B cell (primary cell): ENCODE data around the gene DEFB131B. TPM values are rescaled to one million over a fixed set of nuclear protein-coding genes. Genes with fewer than 3 reads are reported as not detected.

ENCODE experiments used
- ATAC-seq: fragments of 200-7000 bp; cut with Tn5 transposase; one replicate; pipeline ENCODE4 v1.10.0; 2021; ENCODE audit warnings: low read depth, mild to moderate bottlenecking, moderate number of reproducible peaks, moderate library complexity
- CTCF ChIA-PET: fragments of 350-600 bp; sonication (Branson Sonifier 250); formaldehyde crosslinking; loops from one replicate; lab custom pipeline; 2021; ENCODE audit warnings: antibody characterized with exemption, inconsistent platforms; lab: Charles Lee
- POLR2A ChIA-PET: fragments of 350-600 bp; sonication (Branson Sonifier 250); formaldehyde crosslinking; loops from one replicate; lab custom pipeline; 2021; ENCODE audit warnings: antibody characterized with exemption; lab: Charles Lee
- DNase-seq: peaks from one replicate; pipeline ENCODE4 v3.0.0; 2013
- H2AFZ ChIP-seq: 2 replicates; pipeline ENCODE4 v1.6.1; 2012; ENCODE audit warnings: mild to moderate bottlenecking, low read depth, low read length; ENCODE audit not compliant: insufficient read depth, poor library complexity, severe bottlenecking
- H3K27ac ChIP-seq, 2 donors: 1 replicate in 1 of 2; 2 replicates in 1 of 2; pipeline ENCODE4 v1.5.1; 2012 to 2013; ENCODE audit warnings: low read length in 2 of 2, mild to moderate bottlenecking in 2 of 2, moderate library complexity in 1 of 2
- H3K27me3 ChIP-seq, 4 experiments: fragments of 200-600 bp in 1 of 4; sonication (generic) in 1 of 4; replicated peaks in 1 of 4; 1 replicate in 2 of 4; 2 replicates in 2 of 4; pipeline versions ENCODE4 v1.6.1 to v1.7.0; 2013 to 2016; ENCODE audit warnings: low read length in 3 of 4, mild to moderate bottlenecking in 2 of 4, mixed read lengths in 1 of 4, moderate library complexity in 1 of 4; ENCODE audit not compliant: insufficient read depth in 4 of 4, control insufficient read depth in 3 of 4; ENCODE audit errors: control extremely low read depth in 1 of 4
- H3K36me3 ChIP-seq, 2 experiments: replicated peaks in 1 of 2; 1 replicate in 1 of 2; 2 replicates in 1 of 2; pipeline versions ENCODE4 v1.6.1 to v1.7.1; 2013; ENCODE audit warnings: low read length in 1 of 2; ENCODE audit not compliant: insufficient read depth in 2 of 2, control insufficient read depth in 1 of 2; ENCODE audit errors: control extremely low read depth in 1 of 2, extremely low read depth in 1 of 2
- H3K4me1 ChIP-seq, 2 donors: fragments of 200-600 bp in 1 of 2; sonication (generic) in 1 of 2; 1 replicate in 1 of 2; 2 replicates in 1 of 2; pipeline versions ENCODE4 v1.5.1 to v1.6.1; 2013 to 2017; ENCODE audit warnings: low read length in 2 of 2; ENCODE audit not compliant: control insufficient read depth in 2 of 2, insufficient read depth in 2 of 2
- H3K4me2 ChIP-seq: replicated peaks from 2 replicates; pipeline ENCODE3; 2012; ENCODE audit warnings: mild to moderate bottlenecking, low read depth, low read length; ENCODE audit not compliant: poor library complexity, severe bottlenecking
- H3K4me3 ChIP-seq, 5 experiments: fragments of 200-600 bp in 1 of 5; sonication (generic) in 1 of 5; 1 replicate in 3 of 5; 2 replicates in 2 of 5; pipeline versions ENCODE4 v1.5.1 to v1.7.0; 2011 to 2016; ENCODE audit warnings: low read length in 4 of 5, mild to moderate bottlenecking in 4 of 5, low read depth in 2 of 5, control low read depth in 1 of 5, moderate library complexity in 1 of 5; ENCODE audit not compliant: insufficient read depth in 1 of 5; ENCODE audit errors: control extremely low read depth in 1 of 5, extremely low read depth in 1 of 5
- H3K79me2 ChIP-seq: fragments of 200-600 bp; sonication (generic); one replicate; pipeline ENCODE4 v1.6.0; 2016; ENCODE audit warnings: low read length; ENCODE audit not compliant: control insufficient read depth, insufficient read depth
- H3K9ac ChIP-seq: fragments of 200-600 bp; sonication (generic); 2 replicates; pipeline ENCODE4 v1.6.1; 2017; ENCODE audit warnings: mild to moderate bottlenecking, low read length, moderate library complexity
- H3K9me3 ChIP-seq, 3 donors: one replicate each; pipeline versions ENCODE4 v1.6.1 to v1.7.1; 2013; ENCODE audit warnings: low read length in 2 of 3; ENCODE audit not compliant: control insufficient read depth in 2 of 3, insufficient read depth in 1 of 3; ENCODE audit errors: control extremely low read depth in 1 of 3
- H4K20me1 ChIP-seq: 2 replicates; pipeline ENCODE4 v1.6.0; 2012; ENCODE audit warnings: mild to moderate bottlenecking, low read length; ENCODE audit not compliant: insufficient read depth, control insufficient read depth, poor library complexity, severe bottlenecking
- H3K27ac Mint-ChIP-seq: one replicate; pipeline ENCODE4 v1.8.0; 2021; ENCODE audit warnings: mixed read lengths
- H3K27me3 Mint-ChIP-seq: one replicate; pipeline ENCODE4 v1.8.0; 2021; ENCODE audit warnings: mixed read lengths
- H3K4me1 Mint-ChIP-seq: one replicate; pipeline ENCODE4 v1.8.0; 2021; ENCODE audit warnings: mixed read lengths
- H3K4me3 Mint-ChIP-seq: one replicate; pipeline ENCODE4 v1.8.0; 2021; ENCODE audit warnings: mixed read lengths
- H3K9me3 Mint-ChIP-seq: one replicate; pipeline ENCODE4 v1.8.0; 2022; ENCODE audit warnings: mixed read lengths; ENCODE audit not compliant: insufficient read depth
- EZH2 ChIP-seq: IDR thresholded peaks from 2 replicates; pipeline ENCODE4 v1.6.1; 2012; ENCODE audit warnings: borderline replicate concordance, low read depth, mild to moderate bottlenecking, moderate library complexity, low read length; ENCODE audit not compliant: insufficient read depth, poor library complexity, severe bottlenecking
- whole genome bisulfite sequencing: methylation state at CpG from one replicate; pipeline ENCODE4 v1.1.5; 2013; ENCODE audit warnings: missing lambda C conversion rate; ENCODE audit not compliant: insufficient coverage; 5-methylcytosine and 5-hydroxymethylcytosine counted together
- intact Hi-C: fragments of 100-400 bp; cut with micrococcal nuclease; formaldehyde crosslinking; loops from one replicate; pipeline ENCODE4 v1.10.0; 2022
- polyA plus RNA-seq: library from polyadenylated mRNA; depleted of rRNA; stranded (reverse); fragments of >200 nt; gene quantifications from 2 replicates; pipeline ENCODE4 v1.2.3, GENCODE V29; 2012
- total RNA-seq, 2 donors: library from RNA; stranded (reverse); fragments of 120-200 nt in 1 of 2; gene quantifications; 1 replicate in 1 of 2; 2 replicates in 1 of 2; pipeline versions ENCODE4 v1.2.3 to v1.2.4, GENCODE V29; 2013 to 2022
- TF ChIP-seq, protein P1 (sequence below): fragments of 200-600 bp; IDR thresholded peaks from one replicate; pipeline ENCODE4 v1.8.0; 2022; ENCODE audit warnings: antibody characterized with exemption, mild to moderate bottlenecking

The DEFB131B gene
- total and polyA plus RNA-seq, 2 donors (not counting 1 experiment from before 2014, with no cell fraction given), result not detected

DNA sequence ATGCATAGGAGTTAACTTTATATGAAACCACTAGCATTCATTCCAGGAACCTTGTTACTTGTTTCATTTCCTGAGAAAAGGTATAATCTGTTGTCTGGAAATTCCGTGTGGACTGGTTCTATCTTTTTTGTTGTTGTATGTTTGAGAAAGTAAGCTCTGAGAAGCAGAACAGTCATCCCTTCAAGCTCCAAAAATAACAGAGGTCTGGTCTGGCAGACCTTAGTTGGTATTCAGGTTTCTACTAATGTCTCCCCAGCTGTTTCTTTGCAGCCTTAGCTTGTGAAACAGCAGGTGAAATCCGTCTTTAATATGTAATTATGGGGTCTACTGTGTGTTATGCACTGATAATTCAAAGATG lies 53.0 kb downstream of the DEFB131B start:
- no peak overlapping the region for H3K4me2 ChIP-seq
- H3K4me3 Mint-ChIP-seq, result peak overlapping the region; percentile 96
- peaks cover 5% of the 10 kb centered on the region for H4K20me1 ChIP-seq
- CTCF ChIA-PET, result interaction anchor here (0.6 to 1.3 kb wide), 6 partner anchors 10 to 467 kb away, joined by 3 to 5 read pairs (median 4); no protein-coding TSS in a partner anchor
- no peaks in the 10 kb centered on the region for H3K36me3 ChIP-seq
- no peak overlapping the region for H3K27ac ChIP-seq
- peaks cover 83% of the 10 kb centered on the region for H3K79me2 ChIP-seq
- no peaks in the 10 kb centered on the region for H3K9me3 ChIP-seq
- H3K9me3 Mint-ChIP-seq, result no peaks in the 10 kb centered on the region
- DNase-seq (no peak), ATAC-seq (no peak)
- intact Hi-C loops, result loop anchor here (5.0 kb wide), 1 partner anchor 61 kb away; no protein-coding TSS in a partner anchor
- no peaks in the 10 kb centered on the region for H3K27me3 Mint-ChIP-seq
- no peaks in the 10 kb centered on the region for H3K27me3 ChIP-seq
- no peak overlapping the region for H3K4me3 ChIP-seq
- POLR2A ChIA-PET, result interaction anchor here (1.0 kb wide), 1 partner anchor 145 kb away, joined by 3 read pairs; no protein-coding TSS in a partner anchor
- H2AFZ ChIP-seq, result no peak overlapping the region
- no peak overlapping the region for H3K9ac ChIP-seq
- peaks cover 44 to 58% of the 10 kb centered on the region in 2 donors for H3K4me1 ChIP-seq
- 43% methylated on average over 1 of the region's 2 CpGs for WGBS
- peaks cover 70% of the 10 kb centered on the region for H3K4me1 Mint-ChIP-seq
- TF ChIP-seq, protein P1, sequence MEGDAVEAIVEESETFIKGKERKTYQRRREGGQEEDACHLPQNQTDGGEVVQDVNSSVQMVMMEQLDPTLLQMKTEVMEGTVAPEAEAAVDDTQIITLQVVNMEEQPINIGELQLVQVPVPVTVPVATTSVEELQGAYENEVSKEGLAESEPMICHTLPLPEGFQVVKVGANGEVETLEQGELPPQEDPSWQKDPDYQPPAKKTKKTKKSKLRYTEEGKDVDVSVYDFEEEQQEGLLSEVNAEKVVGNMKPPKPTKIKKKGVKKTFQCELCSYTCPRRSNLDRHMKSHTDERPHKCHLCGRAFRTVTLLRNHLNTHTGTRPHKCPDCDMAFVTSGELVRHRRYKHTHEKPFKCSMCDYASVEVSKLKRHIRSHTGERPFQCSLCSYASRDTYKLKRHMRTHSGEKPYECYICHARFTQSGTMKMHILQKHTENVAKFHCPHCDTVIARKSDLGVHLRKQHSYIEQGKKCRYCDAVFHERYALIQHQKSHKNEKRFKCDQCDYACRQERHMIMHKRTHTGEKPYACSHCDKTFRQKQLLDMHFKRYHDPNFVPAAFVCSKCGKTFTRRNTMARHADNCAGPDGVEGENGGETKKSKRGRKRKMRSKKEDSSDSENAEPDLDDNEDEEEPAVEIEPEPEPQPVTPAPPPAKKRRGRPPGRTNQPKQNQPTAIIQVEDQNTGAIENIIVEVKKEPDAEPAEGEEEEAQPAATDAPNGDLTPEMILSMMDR, result no peak
- no peak for TF ChIP-seq EZH2
- peak overlapping the region; percentile 11 for H3K27ac Mint-ChIP-seq

GRCh38 chr11:71933141-71933933 lies 55.1 kb downstream of the DEFB131B start:
- peak overlapping the region; percentile 68 for H3K4me3 Mint-ChIP-seq
- H3K27ac Mint-ChIP-seq, result peak overlapping the region; percentile 75

More at GRCh38 chr11:71933141-71933933, 55.1 kb downstream of the DEFB131B start:
- no peak for TF ChIP-seq EZH2
- TF ChIP-seq, protein P1, result no peak
- intact Hi-C loops, result loop anchor here (5.0 kb wide), 1 partner anchor 59 kb away; no protein-coding TSS in a partner anchor
- DNase-seq, result no peak
- H3K27me3 Mint-ChIP-seq, result no peaks in the 10 kb centered on the region
- Histone ChIP-seq H3K4me3 (no peak overlapping the region), H3K9ac (no peak overlapping the region), H3K27me3 (no peaks in the 10 kb centered on the region), H3K4me1 (peaks cover 34 to 46% of the 10 kb centered on the region in 2 donors), H3K79me2 (peaks cover 86% of the 10 kb centered on the region), H3K27ac (peak overlapping the region in 1 of 2 donors; percentile 73), H2AFZ (no peak overlapping the region), H3K4me2 (peak overlapping the region; percentile 26), H3K9me3 (no peaks in the 10 kb centered on the region), H4K20me1 (peaks cover 5% of the 10 kb centered on the region), H3K36me3 (no peaks in the 10 kb centered on the region)
- ChIA-PET POLR2A (interaction anchor here (1.4 kb wide), 1 partner anchor 149 kb away, joined by 3 read pairs; no protein-coding TSS in a partner anchor), CTCF (no interaction called here)
- no peak for ATAC-seq
- no peaks in the 10 kb centered on the region for H3K9me3 Mint-ChIP-seq
- WGBS, result 75% methylated on average over 1 of the region's 4 CpGs
- peaks cover 62% of the 10 kb centered on the region for H3K4me1 Mint-ChIP-seq
